ENCODE data around the gene PTGS1. TPM values are rescaled to one million over a fixed set of nuclear protein-coding genes. Genes with fewer than 3 reads are reported as not detected.
A peak's percentile ranks its signal among the peaks of the same experiment; 100 is the strongest.

PTGS1 gene
- total and polyA plus RNA-seq, 9 of the 15 experiments (the other 6 are each of a cell fraction or from before 2014, with no cell fraction given): 3.4 to 12.9 (median 5.3) TPM

GRCh38 chr9:122377241-122378164, 6.7 kb downstream of the PTGS1 start (continued):
- TF ChIP-seq, protein P1, sequence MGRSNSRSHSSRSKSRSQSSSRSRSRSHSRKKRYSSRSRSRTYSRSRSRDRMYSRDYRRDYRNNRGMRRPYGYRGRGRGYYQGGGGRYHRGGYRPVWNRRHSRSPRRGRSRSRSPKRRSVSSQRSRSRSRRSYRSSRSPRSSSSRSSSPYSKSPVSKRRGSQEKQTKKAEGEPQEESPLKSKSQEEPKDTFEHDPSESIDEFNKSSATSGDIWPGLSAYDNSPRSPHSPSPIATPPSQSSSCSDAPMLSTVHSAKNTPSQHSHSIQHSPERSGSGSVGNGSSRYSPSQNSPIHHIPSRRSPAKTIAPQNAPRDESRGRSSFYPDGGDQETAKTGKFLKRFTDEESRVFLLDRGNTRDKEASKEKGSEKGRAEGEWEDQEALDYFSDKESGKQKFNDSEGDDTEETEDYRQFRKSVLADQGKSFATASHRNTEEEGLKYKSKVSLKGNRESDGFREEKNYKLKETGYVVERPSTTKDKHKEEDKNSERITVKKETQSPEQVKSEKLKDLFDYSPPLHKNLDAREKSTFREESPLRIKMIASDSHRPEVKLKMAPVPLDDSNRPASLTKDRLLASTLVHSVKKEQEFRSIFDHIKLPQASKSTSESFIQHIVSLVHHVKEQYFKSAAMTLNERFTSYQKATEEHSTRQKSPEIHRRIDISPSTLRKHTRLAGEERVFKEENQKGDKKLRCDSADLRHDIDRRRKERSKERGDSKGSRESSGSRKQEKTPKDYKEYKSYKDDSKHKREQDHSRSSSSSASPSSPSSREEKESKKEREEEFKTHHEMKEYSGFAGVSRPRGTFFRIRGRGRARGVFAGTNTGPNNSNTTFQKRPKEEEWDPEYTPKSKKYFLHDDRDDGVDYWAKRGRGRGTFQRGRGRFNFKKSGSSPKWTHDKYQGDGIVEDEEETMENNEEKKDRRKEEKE (IDR thresholded peaks at IDR 0.05; ENCODE audit: borderline replicate concordance in 1 of 2, control insufficient read depth in 1 of 2, low read depth in 2 of 2, low read length in 1 of 2): no peak
- TF ChIP-seq FUS (optimal IDR thresholded peaks at IDR 0.05; ENCODE audit: low read depth, low read length) (no peak), POLR3G (IDR thresholded peaks at IDR 0.05; ENCODE audit: extremely low read depth, insufficient read length, insufficient replicate concordance) (no peak), RB1 (IDR thresholded peaks at IDR 0.05; ENCODE audit: low read depth) (no peak), ZFP1 (CRISPR knock-in tag; IDR thresholded peaks at IDR 0.05) (peak; percentile 14; the same call in 1 of the 2 replicates), ZNF143 (CRISPR knock-in tag; IDR thresholded peaks at IDR 0.05) (no peak), GATA2 (CRISPR knock-in tag; IDR thresholded peaks at IDR 0.05) (no peak), NBN (IDR thresholded peaks at IDR 0.05; ENCODE audit: low read depth) (no peak), ETV1 (tag; conservative IDR thresholded peaks at IDR 0.05; ENCODE audit: low read depth) (peak; percentile 22; the same call in 1 of the 2 replicates), NFRKB (IDR thresholded peaks at IDR 0.05; ENCODE audit: low read depth) (peak; percentile 60; the same call in 1 of the 2 replicates), PML (IDR thresholded peaks at IDR 0.05; ENCODE audit: low read length) (no peak), EGR1 (conservative IDR thresholded peaks at IDR 0.05) (0 out of 2 replicates have a peak, but pooled peaks have one; percentile 19), EP400 (IDR thresholded peaks at IDR 0.05) (no peak), CHD4 (IDR thresholded peaks at IDR 0.05; ENCODE audit: insufficient read depth, insufficient replicate concordance, low read depth, low read length, poor library complexity, severe bottlenecking) (no peak), TRIM25 (IDR thresholded peaks at IDR 0.05; ENCODE audit: borderline replicate concordance) (no peak), ATF1 (CRISPR knock-in tag; IDR thresholded peaks at IDR 0.05) (no peak), ATF1 (tag; IDR thresholded peaks at IDR 0.05) (no peak), E2F3 (CRISPR knock-in tag; IDR thresholded peaks at IDR 0.05) (no peak)
- TF ChIP-seq, protein P2, sequence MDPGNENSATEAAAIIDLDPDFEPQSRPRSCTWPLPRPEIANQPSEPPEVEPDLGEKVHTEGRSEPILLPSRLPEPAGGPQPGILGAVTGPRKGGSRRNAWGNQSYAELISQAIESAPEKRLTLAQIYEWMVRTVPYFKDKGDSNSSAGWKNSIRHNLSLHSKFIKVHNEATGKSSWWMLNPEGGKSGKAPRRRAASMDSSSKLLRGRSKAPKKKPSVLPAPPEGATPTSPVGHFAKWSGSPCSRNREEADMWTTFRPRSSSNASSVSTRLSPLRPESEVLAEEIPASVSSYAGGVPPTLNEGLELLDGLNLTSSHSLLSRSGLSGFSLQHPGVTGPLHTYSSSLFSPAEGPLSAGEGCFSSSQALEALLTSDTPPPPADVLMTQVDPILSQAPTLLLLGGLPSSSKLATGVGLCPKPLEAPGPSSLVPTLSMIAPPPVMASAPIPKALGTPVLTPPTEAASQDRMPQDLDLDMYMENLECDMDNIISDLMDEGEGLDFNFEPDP (CRISPR knock-in tag; IDR thresholded peaks at IDR 0.05): no peak
- TF ChIP-seq, protein P3, sequence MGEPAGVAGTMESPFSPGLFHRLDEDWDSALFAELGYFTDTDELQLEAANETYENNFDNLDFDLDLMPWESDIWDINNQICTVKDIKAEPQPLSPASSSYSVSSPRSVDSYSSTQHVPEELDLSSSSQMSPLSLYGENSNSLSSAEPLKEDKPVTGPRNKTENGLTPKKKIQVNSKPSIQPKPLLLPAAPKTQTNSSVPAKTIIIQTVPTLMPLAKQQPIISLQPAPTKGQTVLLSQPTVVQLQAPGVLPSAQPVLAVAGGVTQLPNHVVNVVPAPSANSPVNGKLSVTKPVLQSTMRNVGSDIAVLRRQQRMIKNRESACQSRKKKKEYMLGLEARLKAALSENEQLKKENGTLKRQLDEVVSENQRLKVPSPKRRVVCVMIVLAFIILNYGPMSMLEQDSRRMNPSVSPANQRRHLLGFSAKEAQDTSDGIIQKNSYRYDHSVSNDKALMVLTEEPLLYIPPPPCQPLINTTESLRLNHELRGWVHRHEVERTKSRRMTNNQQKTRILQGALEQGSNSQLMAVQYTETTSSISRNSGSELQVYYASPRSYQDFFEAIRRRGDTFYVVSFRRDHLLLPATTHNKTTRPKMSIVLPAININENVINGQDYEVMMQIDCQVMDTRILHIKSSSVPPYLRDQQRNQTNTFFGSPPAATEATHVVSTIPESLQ (CRISPR knock-in tag; IDR thresholded peaks at IDR 0.05): no peak
